SIG-M5 treated with dmso at 0.1 percent for 504 hours (cell line): ENCODE results near the gene IFNA16.
"Not testable (repeated sequence)": the region's sequence is repeated elsewhere in the genome, so short reads cannot be mapped to it uniquely, and the experiment has no call there.

Experiments used
- DNase-seq: peaks from one replicate; lab custom pipeline; 2025; ENCODE audit not compliant: unreplicated experiment; lab: John Stamatoyannopoulos, UW

The IFNA16 gene

DNA sequence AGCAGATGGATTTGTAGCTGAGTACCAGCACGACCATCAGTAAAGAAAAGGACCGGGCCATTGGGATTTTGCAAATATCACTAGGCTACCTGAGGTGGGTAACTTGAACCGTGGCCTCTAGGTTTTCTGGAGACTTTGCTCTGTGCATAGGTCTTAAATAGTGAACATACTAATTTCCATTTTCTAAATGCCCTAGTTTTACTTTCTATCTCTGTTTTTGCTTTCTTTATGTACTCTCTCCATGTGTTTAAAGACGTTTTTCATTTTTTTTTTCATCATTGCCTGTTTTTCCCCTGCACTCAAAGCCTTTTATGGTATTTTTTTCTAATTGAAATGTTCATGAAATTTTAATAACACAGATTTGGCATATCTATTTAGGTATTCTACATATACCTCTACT, 15.0 kb downstream of the IFNA16 start, which contains the start of gene IFNA7:
TSS of gene IFNA7 (minus strand) at position 101 of the 400 bp plus-strand sequence. CDS start at position 61, 40 bp downstream.
- not testable (repeated sequence) for DNase-seq

- DNase-seq = peak; percentile 37
These were observed 22.0 kb downstream of the IFNA16 start for GRCh38 chr9:21194867-21195776.

DNA sequence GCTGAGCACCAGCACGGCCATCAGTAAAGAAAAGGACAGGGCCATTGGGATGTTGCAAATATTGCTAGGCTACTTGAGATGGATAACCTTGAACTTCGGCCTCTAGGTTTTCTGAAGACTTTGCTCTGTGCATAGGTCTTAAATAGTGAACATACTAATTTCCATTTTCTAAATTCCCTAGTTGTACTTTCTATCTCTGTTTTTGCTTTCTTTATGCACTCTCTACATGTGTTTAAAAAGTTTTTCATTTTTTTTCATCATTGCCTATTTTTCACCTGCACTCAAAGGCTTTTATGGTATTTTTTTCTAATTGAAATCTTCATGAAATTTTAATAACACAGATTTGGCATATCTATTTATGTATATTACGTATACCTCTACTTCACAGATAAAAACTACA, 29.6 kb downstream of the IFNA16 start, which contains the start of gene IFNA4:
TSS of gene IFNA4 (minus strand) at position 101 of the 400 bp plus-strand sequence. CDS start at position 45, 56 bp downstream.
- DNase-seq = not testable (repeated sequence)

GRCh38 chr9:21182810-21183736, 34.0 kb downstream of the IFNA16 start:
- peak; percentile 59 for DNase-seq

DNA sequence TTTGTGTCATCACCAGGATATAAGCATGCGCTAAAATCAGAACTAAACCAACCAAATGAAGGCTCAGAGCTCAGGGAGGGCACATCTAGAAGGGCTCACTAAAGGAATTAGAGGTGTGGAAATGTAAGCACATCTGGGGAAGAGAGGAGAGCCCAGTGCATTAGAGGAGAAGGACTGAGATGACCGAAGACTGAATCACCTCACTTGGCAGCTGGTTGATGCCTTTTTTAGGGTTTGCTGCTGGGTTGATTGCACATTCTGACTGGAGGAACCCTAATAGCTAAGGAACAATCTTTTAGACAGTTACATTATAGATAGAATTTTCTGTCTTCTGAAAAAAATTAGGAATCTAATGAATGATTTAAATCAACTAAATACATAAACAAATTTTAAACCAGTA, 42.4 kb downstream of the IFNA16 start:
- no peak for DNase-seq

GRCh38 chr9:21172156-21172555, 45.0 kb downstream of the IFNA16 start:
- no peak for DNase-seq

- DNase-seq = no peak
These were observed 45.8 kb downstream of the IFNA16 start for GRCh38 chr9:21171351-21171750.

GRCh38 chr9:21166560-21166959, 50.6 kb downstream of the IFNA16 start, which contains the start of gene IFNA21:
IFNA21 (minus strand) TSS chr9:21166660; CDS start chr9:21166612, 48 bp downstream.
- not testable (repeated sequence) for DNase-seq
